ENCODE measurements around the gene SCUBE1.

SCUBE1 gene

DNA sequence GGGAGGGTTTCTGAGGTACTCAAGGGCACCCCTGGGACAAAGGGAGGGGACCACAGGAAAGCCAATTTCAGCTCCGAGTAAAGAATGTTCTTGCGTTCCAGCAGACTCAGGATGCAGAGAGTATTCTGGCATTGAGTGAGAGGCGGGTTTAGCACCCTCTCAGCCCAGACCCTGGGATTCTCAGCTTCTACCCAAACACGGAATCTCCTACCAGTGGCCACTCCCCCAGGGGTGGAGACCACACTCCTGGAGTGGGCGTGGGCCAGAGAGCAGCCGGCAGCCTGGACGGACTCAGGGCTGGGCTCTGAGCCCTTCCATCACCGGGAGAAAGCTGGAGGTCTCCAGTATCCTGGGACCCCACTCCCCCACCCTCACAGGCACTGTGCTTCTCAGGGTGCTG lies 130.1 kb downstream of the SCUBE1 start:
- no peak for DNase-seq (ENCODE audit: low spot score)

DNA sequence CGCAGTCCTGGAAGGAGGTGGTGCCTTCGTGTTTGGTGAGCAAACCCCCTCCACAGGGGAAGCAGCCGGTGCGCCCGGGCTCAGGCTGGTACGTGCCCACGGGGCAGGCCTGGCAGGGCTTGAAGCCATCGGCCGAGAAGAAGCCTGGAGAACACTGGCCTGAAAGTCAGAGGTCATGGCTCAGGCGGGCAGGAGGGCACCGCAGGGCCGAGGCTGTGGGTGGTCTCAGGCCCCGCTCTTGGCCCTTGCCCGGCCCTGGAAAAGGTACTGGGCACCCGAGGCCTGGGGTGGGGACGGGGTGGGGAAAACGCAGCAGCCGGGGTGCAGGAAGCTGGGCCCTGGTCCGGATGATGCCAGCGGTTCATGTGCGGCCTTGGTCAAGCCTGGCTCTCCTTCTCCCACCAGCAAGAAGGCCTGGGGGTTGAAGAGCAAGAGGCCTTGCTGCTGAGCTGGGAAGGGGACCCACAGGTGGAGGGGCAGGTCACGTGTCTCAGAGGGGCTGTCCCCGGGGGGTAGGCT lies 130.7 kb downstream of the SCUBE1 start:
- DNase-seq (ENCODE audit: low spot score) = no peak

DNA sequence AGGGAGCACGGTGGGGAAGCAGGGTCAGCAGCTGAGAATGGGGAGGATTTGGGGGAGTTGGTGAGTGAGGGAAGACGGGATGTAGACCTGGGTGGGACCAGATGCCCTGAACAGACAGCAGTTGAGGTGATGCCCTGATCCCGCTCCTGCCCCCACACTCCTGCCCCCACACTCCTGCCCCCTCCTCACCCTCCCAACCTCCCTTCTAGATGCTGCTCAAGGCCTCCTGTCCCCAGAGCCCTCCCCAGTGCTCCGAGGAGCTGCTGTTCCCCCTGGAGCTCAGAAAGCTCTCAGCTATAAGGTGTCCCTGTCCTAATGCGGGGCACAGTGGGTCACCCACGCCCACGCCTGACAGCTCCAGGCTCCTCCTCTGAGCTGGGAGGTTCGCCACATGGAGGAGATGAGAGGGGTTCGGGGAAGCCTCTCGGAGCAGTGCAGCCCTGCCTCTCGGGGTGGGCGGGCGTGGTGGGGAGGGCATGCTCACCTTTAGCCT lies 131.2 kb downstream of the SCUBE1 start:
- no peak for DNase-seq (ENCODE audit: low spot score)

DNA sequence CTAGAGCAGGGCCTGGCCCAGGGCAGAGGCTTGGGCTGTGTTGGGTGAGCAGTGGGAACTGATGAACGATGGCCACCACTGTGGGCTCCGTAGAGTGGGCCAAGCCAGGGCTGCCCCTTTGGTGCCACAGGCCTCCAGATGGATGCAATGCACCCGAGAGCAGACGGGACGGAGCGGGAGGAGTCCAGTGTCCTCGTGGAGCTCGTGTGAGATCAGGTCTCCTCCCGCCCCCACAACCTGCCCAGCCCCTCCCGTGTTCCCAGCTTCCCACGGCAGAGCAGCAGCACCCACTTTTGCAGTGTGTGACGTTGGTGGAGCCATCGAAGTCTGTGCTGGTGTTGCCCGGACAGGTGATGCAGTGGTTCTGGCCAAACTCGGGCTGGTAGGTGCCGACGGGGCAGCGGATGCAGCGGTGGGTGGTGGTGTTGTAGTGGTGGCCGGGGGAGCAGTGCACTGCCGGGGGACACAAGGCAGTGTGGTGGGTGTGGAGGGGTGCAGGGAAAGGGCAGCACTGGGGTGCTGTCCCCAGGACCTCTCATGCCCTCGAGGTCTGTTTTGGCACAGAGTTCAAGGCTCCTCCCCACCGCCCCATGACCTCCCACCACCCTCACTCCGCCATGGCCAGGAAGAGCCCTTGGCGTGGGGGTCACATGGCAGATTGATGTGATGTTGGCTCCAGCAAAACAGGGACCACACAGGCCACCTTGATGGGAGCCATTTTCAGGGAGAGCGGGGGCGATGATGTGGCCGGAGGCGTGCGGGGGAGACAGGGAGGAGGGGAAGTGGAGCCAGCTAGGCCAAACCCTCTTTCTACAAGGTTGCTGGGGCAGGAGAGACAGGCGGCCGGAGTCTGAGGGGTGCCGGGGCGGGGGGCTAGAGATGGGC lies 132.3 kb downstream of the SCUBE1 start:
- DNase-seq (ENCODE audit: low spot score) = no peak

- DNase-seq (ENCODE audit: low spot score) = no peak
Measured at GRCh38 chr22:43209971-43210370, 133.2 kb downstream of the SCUBE1 start.

GRCh38 chr22:43209523-43209890 lies 133.7 kb downstream of the SCUBE1 start:
- no peak for DNase-seq (ENCODE audit: low spot score)

DNA sequence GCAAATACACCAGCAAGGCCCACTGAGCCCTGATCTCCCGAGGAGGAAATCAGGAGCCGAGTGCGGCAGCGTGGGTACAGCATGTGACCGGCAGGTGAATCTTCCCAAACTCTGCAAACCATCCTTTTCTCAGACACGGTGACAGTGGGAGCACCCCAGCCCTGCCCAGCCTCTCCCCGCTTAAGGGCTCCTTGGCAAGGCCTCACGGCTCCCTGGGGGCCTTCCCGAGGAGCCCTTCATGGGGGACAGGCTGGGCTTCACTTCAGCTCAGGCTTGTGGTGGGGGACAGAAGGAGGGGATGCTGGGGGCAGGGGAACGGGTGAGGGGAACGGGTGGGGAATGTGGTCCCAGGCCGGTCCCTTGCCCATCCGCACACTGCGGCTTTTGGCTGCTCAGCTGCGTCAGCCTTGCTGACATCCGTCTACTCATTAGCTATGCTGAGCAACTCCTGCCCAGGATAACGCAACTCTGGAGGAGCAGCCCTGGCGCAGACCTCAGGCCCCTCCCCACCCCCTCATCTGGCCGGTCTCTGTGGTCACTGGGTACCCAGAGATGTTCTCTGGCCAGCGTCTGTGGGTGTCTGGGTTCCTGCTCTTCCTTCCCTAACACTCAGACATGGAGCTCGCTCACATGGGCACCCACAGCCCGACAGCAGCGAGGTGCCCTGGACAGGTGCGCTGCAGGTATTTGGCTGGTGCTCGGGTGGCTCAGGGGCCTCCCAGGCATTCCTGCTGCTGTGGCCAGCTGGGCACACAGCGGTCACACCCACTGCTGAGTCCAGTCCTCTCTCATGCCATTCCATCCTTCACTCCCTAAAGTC lies 134.3 kb downstream of the SCUBE1 start:
- DNase-seq (ENCODE audit: low spot score) = no peak

- DNase-seq (ENCODE audit: low spot score) = no peak
Measured at GRCh38 chr22:43207849-43208702, 135.1 kb downstream of the SCUBE1 start.

DNA sequence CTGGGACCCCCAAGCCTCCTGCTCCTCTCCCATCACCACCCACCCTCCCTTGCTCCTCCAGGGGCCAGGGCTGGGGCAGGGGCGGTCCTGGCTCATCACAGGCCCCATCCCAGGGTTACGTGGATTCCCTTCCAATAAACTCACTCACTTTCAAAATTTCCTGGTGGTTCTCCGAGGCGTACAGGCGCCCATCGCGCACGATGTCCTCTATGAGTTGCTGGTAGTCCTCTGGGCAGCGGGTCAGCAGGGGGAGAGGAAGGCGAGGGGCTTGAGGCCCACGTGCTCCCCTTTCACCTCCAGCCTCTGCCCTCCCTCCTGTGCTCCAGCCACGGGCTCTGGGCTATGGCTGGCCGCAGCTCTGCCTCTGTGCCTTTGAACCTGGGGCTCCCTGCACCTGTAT lies 135.8 kb downstream of the SCUBE1 start:
- no peak for DNase-seq (ENCODE audit: low spot score)

DNA sequence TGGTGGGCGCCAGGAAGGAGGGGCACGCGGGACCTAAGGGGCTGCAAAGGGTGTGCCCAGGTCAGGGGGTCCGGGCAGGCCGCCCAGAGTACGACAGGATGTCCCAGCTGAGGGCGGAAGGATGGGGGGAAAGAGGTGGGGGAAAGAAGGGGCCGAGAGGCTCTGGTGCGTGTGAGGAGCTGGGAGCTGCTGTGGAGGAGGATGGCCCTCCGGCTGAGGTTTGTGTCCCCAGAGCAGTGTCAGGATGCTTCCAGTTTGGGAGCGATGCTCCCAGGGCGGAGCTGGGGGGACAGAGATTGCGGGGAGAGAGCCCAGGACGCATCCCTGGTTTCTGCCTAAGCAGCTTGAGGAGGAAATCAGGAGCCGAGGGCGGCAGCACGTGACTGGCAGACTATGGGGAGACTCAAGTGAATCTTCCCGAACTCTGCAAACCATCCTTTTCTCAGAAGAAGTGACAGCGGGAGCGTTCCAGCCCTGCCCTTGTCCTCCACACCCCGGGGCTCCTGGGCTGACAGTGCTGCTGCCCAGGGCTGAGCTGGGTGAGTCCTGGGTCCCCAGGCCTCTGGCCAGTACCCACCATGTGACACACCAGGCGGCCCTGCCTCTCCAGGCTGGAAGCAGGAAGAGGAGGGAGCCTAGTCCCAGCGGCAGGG lies 136.5 kb downstream of the SCUBE1 start:
- no peak for DNase-seq (ENCODE audit: low spot score)

- DNase-seq (ENCODE audit: low spot score) = no peak
Measured at GRCh38 chr22:43205748-43206508, 137.2 kb downstream of the SCUBE1 start.

GRCh38 chr22:43205261-43205691 lies 137.9 kb downstream of the SCUBE1 start:
- no peak for DNase-seq (ENCODE audit: low spot score)

- DNase-seq (ENCODE audit: low spot score) = no peak
Measured at GRCh38 chr22:43203471-43203981, 139.6 kb downstream of the SCUBE1 start.

- no peak for DNase-seq (ENCODE audit: low spot score)
Measured at GRCh38 chr22:43202756-43203410, 140.3 kb downstream of the SCUBE1 start.

DNA sequence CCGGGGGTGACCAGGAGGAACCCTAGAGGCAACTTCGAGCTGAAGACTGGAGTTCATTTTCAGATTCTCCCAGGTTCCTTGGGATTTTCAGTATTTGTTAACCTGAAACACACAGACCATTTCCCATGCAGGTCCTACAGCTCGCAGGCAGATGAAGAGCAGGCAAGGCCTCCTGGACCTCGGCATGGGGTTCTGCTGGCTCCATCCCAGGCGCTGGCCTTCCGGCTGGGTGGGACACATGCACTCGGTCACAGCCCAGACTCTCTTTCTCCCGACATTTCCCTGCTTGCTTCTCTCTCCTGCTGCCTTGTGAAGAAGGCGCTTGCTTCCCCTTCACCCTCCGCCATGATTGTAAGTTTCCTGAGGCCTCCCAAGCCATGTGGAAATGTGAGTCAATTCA lies 140.8 kb downstream of the SCUBE1 start:
- no peak for DNase-seq (ENCODE audit: low spot score)

DNA sequence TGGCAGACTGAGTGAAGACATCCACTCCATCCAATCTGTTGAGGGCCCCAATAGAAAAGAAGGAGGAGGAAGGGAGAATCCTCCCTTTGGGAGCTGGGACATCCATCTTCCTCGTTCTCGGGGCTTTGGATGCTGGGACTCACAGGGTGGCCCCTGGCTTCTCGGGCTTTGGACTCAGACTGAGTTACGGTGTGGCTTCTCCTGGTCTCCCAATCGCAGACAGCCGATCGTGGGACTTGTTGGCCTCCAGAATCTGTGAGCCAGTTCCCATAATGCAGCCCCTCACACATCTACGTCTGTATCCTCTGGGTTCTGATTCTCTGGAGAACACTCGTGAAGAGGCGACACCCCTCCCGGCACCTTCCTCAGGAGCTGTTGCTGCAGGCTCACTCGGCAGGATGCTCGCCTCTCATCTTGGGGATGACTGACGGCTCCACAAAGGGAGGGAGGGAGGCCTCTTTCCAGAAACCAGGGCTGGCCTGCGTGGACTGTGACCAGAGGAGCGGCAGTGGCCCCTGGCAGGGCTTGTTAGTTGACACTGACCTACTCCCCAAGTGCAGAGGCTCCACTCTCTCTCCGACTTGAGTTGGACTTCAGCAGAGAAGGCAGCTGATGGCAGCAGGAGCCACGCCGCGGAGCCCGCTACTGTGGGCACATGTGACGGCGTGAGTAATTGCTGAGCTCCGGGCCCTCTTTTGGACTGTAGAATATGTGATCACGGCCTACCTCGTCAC lies 141.5 kb downstream of the SCUBE1 start:
- DNase-seq (ENCODE audit: low spot score) = no peak

GRCh38 chr22:43200555-43200954 lies 142.6 kb downstream of the SCUBE1 start:
- no peak for DNase-seq (ENCODE audit: low spot score)

DNA sequence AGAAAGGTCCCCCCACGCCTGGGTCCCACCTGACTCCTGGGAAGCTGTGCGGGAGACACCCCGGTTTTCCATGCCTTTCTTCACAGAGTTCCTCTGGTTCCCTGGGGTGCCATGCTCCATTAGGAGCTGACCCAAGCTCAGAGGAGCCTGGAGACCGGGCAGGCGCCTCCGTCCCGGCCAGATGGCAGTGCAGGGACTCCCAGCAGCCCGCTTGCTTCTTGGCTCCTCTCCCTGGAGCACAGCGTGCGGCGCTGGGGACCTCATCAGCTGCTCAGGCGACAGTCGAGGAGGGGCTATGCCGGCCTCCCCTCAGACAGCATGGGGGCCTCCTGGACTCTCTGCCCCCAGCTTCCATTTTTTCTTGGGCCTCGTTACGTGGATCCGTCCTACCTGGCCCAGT lies 143.1 kb downstream of the SCUBE1 start:
- no peak for DNase-seq (ENCODE audit: low spot score)

DNA sequence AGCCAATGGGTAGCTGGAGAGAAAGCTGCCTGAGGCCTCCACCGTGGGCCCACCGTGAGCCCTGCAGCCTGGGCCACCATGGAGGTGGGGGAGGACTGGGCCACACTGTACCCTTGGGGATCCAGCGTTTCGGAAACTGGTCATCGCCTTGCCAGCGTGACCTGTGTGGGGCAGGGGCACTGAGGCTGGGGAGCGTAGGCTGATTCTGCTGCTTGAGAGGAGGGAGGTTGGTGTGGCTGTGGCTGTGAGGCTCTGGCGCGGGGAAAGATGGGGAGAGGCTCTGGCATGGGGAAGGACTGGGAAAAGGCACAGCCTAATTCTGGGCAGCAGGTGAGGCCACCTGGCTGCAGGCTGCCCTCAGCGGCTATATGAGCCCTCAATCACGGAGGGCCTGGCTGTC lies 143.6 kb downstream of the SCUBE1 start:
- no peak for DNase-seq (ENCODE audit: low spot score)
